CD4-positive, alpha-beta T cell treated with Interleukin-1 beta for 1 hour (primary cell): ENCODE measurements around the gene HAS3.
A peak's percentile ranks its signal among the peaks of the same experiment; 100 is the strongest.
"Not testable (repeated sequence)": the region's sequence is repeated elsewhere in the genome, so short reads cannot be mapped to it uniquely, and the experiment has no call there.

Experiments used
- DNase-seq, 2 donors: peaks; one replicate each; pipeline ENCODE4 v3.0.0-alpha.2; 2020 to 2022

Gene HAS3

DNA sequence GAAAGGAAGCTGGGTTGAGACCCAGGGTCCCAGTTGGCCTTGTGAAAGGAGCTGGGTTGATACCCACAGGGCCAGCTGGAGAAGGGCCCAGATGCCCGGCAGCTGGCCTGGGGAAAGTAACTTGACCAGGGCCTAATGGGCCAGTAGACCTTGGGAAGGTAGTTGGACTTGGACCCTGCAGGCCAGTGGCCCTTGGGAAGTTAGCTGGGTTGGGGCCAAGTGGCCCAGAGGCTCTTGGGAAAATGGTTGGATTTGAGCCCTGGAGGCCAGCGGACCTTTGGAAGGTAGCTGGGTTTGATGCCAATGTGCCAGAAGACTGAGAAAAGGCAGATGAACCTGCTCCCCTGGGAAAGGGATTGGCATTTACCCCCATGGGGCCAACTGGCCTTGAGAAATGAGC, 13.5 kb downstream of the HAS3 start:
- no peak for DNase-seq

DNA sequence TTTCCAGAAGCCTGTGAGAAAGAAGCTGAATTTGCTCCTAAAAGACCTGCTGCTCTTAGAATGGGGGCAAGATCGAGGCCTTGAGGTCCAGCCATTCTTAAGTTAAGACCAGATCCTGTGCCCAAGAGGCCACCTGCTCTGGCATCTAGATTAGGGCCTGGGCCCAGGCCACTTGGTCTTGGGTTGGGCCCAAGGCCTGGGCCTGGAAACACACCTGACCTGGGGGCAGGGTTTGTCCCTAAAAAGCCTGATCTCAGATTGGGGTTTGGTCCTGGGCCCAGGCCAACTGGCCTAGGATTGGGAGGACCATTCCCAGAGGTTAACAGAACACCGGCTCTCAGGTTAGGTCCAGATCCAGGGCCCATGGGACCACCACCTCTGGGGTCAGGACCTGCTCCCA, 14.1 kb downstream of the HAS3 start:
- no peak for DNase-seq

DNA sequence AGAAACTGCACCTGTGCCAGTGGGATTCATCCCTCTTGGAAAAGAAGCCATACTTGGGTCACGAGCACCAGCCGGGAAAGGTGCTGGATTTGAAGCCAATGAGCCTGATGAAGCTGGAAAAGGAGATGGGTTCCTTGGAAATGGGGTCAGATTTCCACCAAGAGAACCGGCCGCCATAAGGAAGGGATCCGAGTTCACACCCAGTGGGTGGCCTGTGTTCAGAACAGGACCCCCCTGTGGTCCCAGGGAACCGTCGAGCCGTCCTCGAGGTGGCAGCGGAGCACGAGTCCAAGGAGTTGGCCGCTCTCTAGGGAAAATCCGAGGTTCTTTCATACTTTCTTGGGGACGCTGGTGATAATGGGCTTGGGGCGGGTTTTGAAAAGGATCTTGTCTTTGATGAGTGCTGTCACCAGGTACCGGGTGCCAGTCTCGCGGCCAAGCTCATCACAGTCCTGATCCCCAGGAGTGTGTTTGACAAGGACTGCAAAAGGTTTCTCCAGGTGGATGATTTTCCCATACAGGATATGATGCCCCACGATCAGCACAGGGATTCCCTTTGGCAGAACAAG, 14.7 kb downstream of the HAS3 start:
- no peak for DNase-seq

DNA sequence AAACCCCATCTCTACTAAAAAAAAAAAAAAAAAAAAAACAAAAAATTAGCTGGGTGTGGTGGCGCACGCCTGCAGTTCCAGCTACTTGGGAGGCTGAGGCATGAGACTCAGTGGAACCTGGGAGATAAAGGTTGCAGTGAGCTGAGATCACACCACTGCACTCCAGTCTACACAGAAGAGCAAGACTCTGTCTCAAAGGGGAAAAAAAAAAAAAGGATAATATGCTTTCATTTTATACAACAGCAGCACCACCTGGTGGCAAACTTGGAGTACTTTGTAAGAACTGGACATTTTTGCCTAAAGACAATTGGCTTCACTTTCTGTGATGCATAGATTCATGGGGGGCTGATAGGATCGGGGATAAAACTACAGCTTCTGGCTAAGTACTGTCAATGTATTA, 18.5 kb downstream of the HAS3 start:
- peak; percentile 58 to 74 for DNase-seq

DNA sequence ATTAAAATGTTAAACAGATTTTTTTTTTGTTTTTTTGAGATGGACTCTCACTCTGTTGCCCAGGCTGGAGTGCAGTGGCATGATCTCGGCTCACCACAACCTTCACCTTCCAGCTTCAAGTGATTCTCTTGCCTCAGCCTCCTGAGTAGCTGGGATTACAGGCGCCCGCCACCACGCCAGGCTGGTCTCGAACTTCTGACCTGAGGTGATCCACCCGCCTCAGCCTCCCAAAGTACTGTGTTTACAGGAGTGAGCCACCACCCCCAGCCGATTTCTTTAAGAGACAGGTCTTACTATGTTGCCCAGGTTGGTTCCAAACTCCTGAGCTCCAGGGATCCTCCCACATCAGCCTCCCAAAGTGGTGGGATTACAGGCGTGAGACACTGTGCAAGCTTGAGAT, 19.0 kb downstream of the HAS3 start:
- DNase-seq, result not testable (repeated sequence)

DNA sequence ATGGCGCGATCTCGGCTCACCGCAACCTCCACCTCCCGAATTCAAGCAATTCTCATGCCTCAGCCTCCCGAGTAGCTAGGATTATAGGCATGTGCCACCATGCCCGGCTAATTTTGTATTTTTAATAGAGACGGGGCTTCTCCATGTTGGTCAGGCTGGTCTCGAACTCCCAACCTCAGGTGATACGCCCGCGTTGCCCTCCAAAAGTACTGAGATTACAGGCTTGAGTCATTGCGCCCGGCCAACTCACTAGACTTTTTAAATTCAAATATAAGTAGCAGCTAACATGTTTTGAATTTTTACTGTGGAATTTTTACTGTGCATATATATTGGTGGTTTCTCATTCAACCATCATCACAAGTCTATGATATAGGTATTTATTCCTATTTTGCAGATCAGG, 19.5 kb downstream of the HAS3 start:
- not testable (repeated sequence) for DNase-seq

DNA sequence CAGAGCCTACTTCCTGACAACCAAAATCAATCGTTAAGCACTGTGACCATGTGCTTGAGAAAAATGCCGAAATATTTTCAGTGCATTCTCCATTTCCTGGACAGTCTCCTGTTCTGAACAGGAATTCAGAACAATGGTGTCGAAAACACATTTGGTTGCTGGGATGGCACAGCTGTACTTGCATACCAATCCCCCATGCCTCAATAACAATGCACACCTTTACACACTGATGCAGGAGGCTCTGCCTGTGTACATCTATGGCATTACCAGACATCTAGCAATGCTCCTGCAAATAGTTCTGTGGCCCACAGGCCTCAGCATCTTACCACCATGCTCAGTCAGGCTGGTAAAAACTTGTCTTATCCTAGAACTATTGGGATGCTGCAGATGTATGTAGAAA, 20.8 kb downstream of the HAS3 start:
- DNase-seq, result no peak

DNA sequence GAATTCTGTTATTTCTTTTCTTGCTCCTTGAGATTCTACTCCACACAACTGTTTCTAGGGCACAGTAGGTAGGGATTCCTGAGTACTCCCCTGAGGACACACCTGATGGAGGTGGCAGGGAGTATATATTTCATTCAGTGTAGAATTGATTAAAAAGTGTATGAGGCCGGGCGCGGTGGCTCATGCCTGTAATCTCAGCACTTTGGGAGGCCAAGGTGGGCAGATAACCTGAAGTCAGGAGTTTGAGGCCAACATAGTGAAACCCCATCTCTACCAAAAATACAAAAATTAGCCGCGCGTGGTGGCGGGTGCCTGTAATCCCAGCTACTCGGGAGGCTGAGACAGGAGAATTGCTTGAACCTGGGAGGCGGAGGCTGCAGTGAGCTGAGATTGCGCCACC, 21.3 kb downstream of the HAS3 start:
- DNase-seq, result not testable (repeated sequence)

DNA sequence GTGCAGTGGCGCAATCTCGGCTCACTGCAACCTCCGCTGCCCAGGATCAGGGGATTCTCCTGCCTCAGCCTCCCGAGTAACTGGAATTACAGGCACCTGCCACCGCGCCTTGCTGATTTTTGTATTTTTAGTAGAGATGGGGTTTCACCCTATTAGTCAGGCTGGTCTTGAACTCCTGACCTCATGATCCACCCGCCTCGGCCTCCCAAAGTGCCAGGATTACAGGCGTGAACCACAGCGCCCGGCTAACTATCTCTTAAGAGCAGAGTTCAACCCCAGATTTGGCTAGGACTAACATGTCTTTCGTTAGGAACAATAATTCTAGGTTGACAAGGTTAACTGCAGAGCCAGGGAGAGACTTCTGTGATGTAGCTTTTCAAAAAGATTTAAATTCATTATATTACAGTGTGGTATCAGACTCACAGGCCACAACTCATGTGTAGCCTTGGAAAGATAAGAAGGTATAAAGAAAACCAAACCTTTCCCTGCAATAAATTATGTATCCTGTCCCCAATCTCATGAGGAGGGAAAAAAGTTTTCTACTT, 22.6 kb downstream of the HAS3 start:
- no peak for DNase-seq

DNA sequence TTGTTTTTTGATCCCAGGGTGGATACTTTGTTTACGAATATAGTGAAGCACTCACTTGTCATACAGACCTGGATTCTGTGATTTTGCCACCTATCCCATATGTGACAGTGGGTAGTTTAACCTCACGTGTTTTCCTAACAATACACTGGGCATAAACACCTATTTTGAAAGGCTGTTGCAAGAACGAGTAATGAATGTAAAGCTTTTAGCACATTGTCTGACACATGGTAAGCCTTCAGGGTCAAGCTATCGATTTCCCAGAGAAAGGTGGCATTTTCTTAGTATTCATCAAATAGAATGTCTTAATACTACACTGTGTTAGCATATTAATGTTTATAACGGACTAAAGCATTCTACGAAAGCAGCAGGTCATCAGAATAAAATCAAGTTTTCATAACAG, 25.0 kb downstream of the HAS3 start:
- no peak for DNase-seq

DNA sequence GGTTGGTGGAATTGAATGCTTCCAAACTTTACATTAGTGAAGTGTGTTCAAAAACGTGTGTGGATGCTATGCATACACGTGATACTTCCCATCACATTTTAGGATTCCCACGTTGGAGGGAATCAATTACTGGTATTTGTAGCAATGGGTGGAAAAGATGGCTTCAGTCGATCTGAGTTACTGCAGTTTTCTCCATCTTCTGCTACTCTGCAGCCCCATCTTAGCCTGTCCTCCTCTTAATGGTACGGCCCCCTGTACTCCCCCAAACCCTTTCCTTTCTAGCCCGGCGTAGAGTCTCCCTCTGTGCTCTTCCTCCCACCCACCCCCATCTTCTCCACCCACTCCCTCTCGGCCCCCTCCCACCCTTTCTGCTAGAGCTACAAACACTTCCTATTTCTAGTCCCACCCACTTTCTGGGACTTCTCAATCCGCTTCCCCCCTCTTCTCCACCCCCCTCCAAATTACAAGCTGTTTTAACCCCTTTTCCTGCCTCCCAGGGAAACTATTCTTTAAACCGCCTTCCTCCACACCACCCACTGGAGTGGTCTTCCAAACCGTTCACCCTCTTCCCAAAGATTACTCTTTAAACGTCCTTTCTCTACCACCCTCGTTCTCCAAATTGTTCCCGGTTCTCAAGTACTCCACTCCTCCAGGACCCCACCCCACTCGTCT, 25.9 kb downstream of the HAS3 start:
- peak in 1 of 2 donors; percentile 14 for DNase-seq

DNA sequence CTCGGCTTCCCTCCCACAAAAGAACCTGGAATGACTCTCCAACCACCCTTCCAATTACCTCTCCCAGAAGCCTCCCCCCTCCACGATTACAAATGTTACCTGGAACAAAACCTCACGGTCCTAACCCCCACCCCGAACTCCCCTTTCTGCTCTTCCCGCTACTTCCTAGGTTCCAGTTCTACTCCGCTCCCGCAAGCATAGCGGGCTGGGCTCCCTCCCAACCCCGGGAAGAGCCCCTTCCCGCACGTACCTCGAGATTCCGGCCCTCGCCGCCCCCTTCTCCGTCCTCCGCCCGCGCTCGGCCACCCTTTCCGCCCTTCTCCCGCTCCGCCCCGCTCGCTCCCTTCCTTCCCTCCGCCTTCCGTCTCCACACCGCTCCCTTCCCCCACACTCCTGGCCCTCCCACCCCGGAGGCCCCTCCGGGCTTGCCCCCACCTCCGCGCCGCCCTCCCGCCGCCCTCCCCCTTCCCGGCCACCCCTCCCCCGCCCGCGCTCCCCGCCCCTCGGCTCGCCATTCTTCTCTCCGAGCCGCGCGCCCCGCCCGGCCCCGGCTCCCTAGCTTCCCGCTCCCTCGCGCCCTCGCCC, 26.5 kb downstream of the HAS3 start:
- DNase-seq, result peak; percentile 62 to 74

DNA sequence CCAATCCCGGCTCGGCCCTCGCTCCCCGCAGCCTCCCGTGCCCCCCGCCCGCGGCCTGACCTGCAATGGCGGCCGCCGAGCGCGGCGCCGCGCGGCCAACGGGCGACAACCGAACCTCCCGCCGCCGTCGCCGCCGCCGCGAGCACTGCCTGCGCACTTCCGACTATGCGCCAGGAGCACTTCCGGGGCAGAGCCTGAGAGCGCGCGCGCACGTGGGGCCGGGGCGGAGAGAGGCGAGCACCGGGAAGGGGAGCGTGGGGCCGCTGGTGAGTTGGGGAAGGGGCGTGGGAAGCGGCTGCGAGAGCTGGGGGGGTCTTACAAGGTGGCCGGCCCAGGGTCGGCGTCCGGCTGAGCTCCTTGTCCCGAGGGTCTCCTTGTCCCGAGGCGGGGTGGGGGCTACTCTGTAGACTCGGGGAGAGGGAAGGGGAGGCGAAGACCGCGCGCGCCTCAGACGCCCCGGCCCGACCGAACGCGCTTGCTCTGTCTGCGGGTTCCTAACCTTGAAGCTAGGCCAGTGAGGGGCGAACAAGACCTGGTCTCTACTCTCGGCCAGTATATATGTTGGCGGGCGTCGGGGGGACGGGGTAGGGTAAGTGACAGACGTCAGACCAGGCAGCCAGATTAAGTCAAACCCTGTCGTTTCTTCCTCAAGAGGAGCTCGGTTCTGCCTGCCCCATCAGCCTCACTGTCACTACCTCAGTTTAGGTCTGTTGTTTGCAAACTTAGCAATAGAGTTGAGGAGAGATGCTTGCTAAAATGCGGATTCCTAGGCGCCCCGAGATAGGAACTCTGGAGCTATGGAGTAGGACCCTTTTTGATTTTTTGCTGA, 27.2 kb downstream of the HAS3 start, which contains the start of the genes CHTF8 and UTP4:
CHTF8 (minus strand) TSS at position 165 of the 829 bp plus-strand sequence. CDS start 11,130 bp downstream, outside the sequence.
UTP4 (plus strand) TSS at position 226 of the 829 bp plus-strand sequence. CDS start 811 bp downstream, outside the sequence.
- DNase-seq, result peak; percentile 84 to 85

DNA sequence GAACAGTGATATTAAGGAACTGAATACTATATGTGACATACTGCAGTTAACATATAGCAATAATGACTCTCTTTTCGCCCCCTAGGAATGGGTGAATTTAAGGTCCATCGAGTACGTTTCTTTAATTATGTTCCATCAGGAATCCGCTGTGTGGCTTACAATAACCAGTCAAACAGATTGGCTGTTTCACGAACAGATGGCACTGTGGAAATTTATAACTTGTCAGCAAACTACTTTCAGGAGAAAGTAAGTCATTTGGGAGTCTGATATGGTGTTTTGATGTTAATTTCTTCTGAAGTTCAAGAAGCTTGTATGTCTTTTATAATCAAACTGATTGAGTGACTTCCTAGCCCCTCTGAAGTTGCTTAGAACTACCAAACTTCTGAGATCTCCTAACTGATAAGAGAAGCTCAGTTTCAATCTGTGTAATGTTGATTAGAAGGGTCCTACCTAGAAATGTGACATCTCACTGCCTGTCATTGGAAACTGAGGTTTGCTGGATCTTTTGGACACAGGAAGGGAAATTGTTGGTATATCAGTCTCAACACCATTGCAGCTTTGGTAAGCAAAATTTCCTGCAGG, 28.0 kb downstream of the HAS3 start:
- DNase-seq, result no peak

DNA sequence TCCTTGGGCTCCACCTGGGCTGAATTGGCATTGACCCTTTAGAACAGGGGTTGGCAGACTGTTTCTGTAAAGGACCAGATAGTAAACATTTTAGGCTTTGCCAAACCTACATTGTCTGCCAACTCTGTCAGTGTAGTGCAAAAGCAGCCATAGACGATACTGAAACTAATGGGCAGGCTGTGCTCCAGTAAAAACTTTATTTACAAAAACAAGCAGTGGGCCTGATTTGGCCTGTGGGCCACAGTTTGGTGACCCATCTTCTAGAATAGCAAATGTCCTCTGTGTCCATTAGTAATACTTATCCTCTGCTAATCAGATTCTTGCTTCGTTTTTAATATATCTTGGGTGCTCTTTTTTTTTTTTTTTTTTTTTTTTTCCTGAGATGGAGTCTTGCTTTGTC, 33.2 kb downstream of the HAS3 start:
- no peak for DNase-seq

DNA sequence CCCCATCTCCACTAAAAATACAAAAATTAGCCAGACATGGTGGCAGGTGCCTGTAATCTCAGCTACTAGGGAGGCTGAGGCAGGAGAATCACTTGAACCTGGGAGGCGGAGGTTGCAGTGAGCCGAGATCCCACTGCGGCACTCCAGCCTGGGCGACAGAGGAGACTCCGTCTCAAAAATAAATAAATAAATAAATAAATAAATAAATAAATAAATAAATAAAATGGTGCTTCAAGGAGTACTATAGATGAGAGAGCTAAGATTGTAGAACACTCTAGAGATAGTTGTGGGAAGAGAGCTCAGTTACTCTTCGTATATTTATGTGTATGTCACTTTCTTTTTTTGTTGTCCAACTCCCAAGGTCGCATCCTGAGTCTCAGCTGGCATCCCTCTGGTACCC, 34.0 kb downstream of the HAS3 start:
- DNase-seq, result not testable (repeated sequence)

DNA sequence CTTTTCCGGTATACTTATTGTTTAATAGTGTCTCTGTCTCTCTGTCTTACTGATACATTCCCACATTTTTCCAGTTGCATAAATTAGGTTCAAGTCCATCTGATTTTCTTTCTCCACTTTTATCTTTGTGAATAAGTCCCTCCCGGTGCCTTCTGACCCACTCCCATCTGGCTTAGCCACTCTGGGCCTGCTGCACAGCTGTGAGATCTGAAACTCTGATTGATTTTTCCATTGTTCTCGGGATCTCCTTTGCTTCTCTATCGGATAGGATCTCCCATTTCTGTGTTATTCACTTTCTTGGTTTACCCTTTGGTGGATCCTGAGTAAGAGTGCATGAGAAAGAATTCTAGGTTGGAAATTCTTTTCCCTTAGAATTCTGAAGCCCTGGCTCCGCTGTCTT, 35.6 kb downstream of the HAS3 start:
- no peak for DNase-seq

DNA sequence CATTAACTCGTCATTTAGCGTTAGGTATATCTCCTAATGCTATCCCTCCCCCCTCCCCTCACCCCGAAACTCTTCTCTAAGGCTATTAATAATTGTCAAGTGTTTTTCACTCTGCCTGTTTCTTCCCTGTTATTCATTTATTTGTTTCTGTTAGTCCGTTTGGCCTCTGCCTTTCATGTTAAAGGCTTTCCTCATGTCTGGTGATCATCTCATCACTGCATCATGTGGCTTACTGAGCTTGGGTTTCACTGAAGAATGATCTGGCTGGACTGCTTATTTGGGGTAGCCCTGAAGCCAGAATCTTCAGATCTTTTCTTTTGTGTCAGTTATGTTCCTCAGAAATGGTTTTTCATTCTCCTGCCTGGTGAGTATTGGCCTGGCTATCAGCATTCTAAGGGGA, 36.5 kb downstream of the HAS3 start:
- no peak for DNase-seq

DNA sequence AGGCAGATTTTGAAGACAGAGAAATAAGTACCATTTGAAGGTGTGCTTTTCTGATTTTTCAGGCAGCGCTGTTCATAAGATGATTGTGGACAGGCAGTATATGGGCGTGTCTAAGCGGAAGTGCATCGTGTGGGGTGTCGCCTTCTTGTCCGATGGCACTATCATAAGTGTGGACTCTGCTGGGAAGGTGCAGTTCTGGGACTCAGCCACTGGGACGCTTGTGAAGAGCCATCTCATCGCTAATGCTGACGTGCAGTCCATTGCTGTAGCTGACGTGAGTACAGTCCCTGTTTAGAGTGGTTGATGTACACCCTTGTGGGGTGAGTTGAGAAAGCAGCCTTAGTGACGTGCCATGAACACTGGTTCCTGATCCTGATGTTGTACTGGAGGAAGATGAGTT, 37.7 kb downstream of the HAS3 start:
- DNase-seq, result no peak

DNA sequence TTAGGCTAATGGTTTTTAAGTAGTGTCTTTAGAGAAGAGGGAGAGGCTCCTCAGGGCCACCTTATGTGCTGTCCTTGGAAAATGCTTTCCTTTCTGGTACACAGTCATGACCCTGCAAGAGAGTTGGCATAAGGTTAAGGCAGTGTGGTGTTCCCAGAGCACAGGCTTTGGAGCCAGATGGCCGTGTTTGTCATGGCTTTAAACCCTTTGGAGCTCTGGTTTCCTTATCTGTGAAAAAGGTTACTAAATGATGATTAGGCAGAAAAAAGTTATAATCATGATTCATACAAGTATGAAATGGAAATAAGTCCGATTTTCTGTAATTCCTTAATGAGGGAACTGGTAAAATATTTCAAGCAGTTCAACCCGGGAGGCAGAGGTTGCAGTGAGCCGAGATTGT, 40.2 kb downstream of the HAS3 start:
- DNase-seq, result no peak

DNA sequence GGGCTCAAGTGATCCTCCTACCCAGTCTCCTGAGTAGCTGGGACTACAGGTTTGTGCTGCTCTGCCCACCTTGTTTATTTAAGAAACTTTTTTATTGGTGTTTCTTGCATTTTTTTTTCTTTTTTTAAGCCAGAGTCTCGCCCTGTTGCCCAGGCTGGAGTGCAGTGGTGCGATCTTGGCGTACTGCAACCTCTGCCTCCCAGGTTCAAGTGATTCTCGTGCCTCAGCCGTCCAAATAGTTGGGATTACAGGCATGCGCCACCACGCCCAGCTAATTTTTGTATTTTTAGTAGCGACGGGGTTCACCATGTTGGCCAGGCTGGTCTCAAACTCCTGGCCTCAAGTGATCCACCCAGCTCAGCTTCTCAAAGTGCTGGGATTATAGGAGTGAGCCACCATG, 44.2 kb downstream of the HAS3 start:
- not testable (repeated sequence) for DNase-seq

DNA sequence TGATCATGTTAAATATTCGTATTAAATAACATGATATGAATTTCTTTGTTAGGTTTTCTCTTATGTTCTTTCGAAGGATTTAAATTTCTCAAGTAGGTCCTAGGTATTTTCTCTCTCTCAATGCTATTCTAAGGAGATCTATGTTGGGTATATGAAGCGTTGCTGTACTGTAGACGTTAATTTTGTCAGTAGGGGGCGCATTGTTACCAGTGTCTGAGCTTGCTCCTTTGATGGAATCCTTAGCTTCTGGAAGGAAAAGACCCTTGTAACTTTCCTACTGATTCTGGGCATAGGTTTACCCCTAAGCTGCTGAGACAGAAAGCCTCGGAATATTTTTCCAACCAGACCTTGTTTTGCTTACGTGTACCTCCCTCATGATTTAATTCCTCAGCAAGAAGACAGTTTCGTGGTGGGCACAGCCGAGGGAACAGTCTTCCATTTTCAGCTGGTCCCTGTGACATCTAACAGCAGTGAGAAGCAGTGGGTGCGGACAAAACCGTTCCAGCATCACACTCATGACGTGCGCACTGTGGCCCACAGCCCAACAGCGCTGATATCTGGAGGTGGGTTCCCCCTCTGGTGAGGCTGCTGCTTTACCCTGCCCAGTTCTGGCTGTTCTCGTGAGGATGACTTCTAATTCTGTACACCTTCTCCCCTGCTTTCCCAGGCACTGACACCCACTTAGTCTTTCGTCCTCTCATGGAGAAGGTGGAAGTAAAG, 44.9 kb downstream of the HAS3 start:
- DNase-seq, result peak; percentile 44 to 77
